Stimulated activated naive CD8-positive, alpha-beta T cell treated with anti-CD3 and anti-CD28 coated beads, Interleukin-15, Interleukin-2, amounts not matched to agents 100 ng/mL and 50 ng/mL, for 24 hours (primary cell): ENCODE results near the gene EYA2.

Experiments used
- H3K27ac Mint-ChIP-seq: one replicate; pipeline ENCODE4 v1.8.0; 2021; ENCODE audit warnings: mild to moderate bottlenecking, mixed read lengths
- H3K27me3 Mint-ChIP-seq: one replicate; pipeline ENCODE4 v1.8.0; 2021; ENCODE audit warnings: mixed read lengths
- H3K36me3 Mint-ChIP-seq: one replicate; pipeline ENCODE4 v1.8.0; 2021; ENCODE audit warnings: low read depth, mixed read lengths
- H3K4me1 Mint-ChIP-seq: one replicate; pipeline ENCODE4 v1.8.0; 2021; ENCODE audit warnings: low read depth, mixed read lengths
- H3K4me3 Mint-ChIP-seq: one replicate; pipeline ENCODE4 v1.8.0; 2021; ENCODE audit warnings: mild to moderate bottlenecking, mixed read lengths
- H3K9me3 Mint-ChIP-seq: one replicate; pipeline ENCODE4 v1.8.0; 2021; ENCODE audit warnings: mixed read lengths

The EYA2 gene

GRCh38 chr20:47028487-47028886 lies 133.8 kb downstream of the EYA2 start:
- Mint-ChIP-seq H3K9me3 (peaks cover 4% of the 10 kb centered on the region), H3K27me3 (peaks cover 20% of the 10 kb centered on the region), H3K4me3 (no peak overlapping the region), H3K4me1 (no peaks in the 10 kb centered on the region), H3K36me3 (no peaks in the 10 kb centered on the region), H3K27ac (no peak overlapping the region)

GRCh38 chr20:47029845-47030244 lies 135.2 kb downstream of the EYA2 start:
- Mint-ChIP-seq H3K27me3 (peaks cover 18% of the 10 kb centered on the region), H3K27ac (no peak overlapping the region), H3K4me1 (no peaks in the 10 kb centered on the region), H3K36me3 (no peaks in the 10 kb centered on the region), H3K9me3 (peaks cover 4% of the 10 kb centered on the region), H3K4me3 (no peak overlapping the region)

- peaks cover 13% of the 10 kb centered on the region for H3K27me3 Mint-ChIP-seq
- H3K4me1 Mint-ChIP-seq, result no peaks in the 10 kb centered on the region
- no peaks in the 10 kb centered on the region for H3K36me3 Mint-ChIP-seq
- H3K27ac Mint-ChIP-seq, result no peak overlapping the region
- H3K9me3 Mint-ChIP-seq, result peaks cover 4% of the 10 kb centered on the region
- no peak overlapping the region for H3K4me3 Mint-ChIP-seq
These were observed 135.7 kb downstream of the EYA2 start for GRCh38 chr20:47030271-47030810.

- Mint-ChIP-seq H3K27me3 (peaks cover 8% of the 10 kb centered on the region), H3K4me3 (no peak overlapping the region), H3K4me1 (no peaks in the 10 kb centered on the region), H3K9me3 (peaks cover 4% of the 10 kb centered on the region), H3K36me3 (no peaks in the 10 kb centered on the region), H3K27ac (no peak overlapping the region)
These were observed 136.4 kb downstream of the EYA2 start for GRCh38 chr20:47031004-47031403.

GRCh38 chr20:47031821-47032220 lies 137.2 kb downstream of the EYA2 start:
- H3K9me3 Mint-ChIP-seq, result peaks cover 4% of the 10 kb centered on the region
- no peak overlapping the region for H3K4me3 Mint-ChIP-seq
- H3K36me3 Mint-ChIP-seq, result no peaks in the 10 kb centered on the region
- no peak overlapping the region for H3K27ac Mint-ChIP-seq
- no peaks in the 10 kb centered on the region for H3K4me1 Mint-ChIP-seq
- peaks cover 9% of the 10 kb centered on the region for H3K27me3 Mint-ChIP-seq

GRCh38 chr20:47032933-47033578 lies 138.4 kb downstream of the EYA2 start:
- Mint-ChIP-seq H3K27me3 (peaks cover 11% of the 10 kb centered on the region), H3K9me3 (peaks cover 4% of the 10 kb centered on the region), H3K36me3 (no peaks in the 10 kb centered on the region), H3K4me1 (no peaks in the 10 kb centered on the region), H3K4me3 (no peak overlapping the region), H3K27ac (no peak overlapping the region)

GRCh38 chr20:47033665-47034064 lies 139.0 kb downstream of the EYA2 start:
- Mint-ChIP-seq H3K27ac (no peak overlapping the region), H3K4me3 (no peak overlapping the region), H3K27me3 (peaks cover 13% of the 10 kb centered on the region), H3K36me3 (no peaks in the 10 kb centered on the region), H3K4me1 (no peaks in the 10 kb centered on the region), H3K9me3 (peaks cover 4% of the 10 kb centered on the region)

- no peaks in the 10 kb centered on the region for H3K36me3 Mint-ChIP-seq
- H3K4me3 Mint-ChIP-seq, result no peak overlapping the region
- H3K27me3 Mint-ChIP-seq, result peaks cover 12% of the 10 kb centered on the region
- no peak overlapping the region for H3K27ac Mint-ChIP-seq
- H3K9me3 Mint-ChIP-seq, result no peaks in the 10 kb centered on the region
- H3K4me1 Mint-ChIP-seq, result no peaks in the 10 kb centered on the region
These were observed 140.5 kb downstream of the EYA2 start for GRCh38 chr20:47035026-47035590.

GRCh38 chr20:47036091-47036870 lies 141.6 kb downstream of the EYA2 start:
- no peak overlapping the region for H3K4me3 Mint-ChIP-seq
- H3K27me3 Mint-ChIP-seq, result peaks cover 17% of the 10 kb centered on the region
- no peaks in the 10 kb centered on the region for H3K36me3 Mint-ChIP-seq
- H3K27ac Mint-ChIP-seq, result no peak overlapping the region
- no peaks in the 10 kb centered on the region for H3K4me1 Mint-ChIP-seq
- no peaks in the 10 kb centered on the region for H3K9me3 Mint-ChIP-seq

- no peak overlapping the region for H3K4me3 Mint-ChIP-seq
- no peaks in the 10 kb centered on the region for H3K4me1 Mint-ChIP-seq
- no peaks in the 10 kb centered on the region for H3K9me3 Mint-ChIP-seq
These were observed 144.2 kb downstream of the EYA2 start for GRCh38 chr20:47038566-47039560.

GRCh38 chr20:47040506-47041125 lies 146.0 kb downstream of the EYA2 start:
- Mint-ChIP-seq H3K36me3 (no peaks in the 10 kb centered on the region), H3K27ac (no peak overlapping the region), H3K27me3 (peaks cover 17% of the 10 kb centered on the region), H3K9me3 (peaks cover 1% of the 10 kb centered on the region), H3K4me3 (no peak overlapping the region), H3K4me1 (no peaks in the 10 kb centered on the region)

More at GRCh38 chr20:47038566-47039560, 144.2 kb downstream of the EYA2 start:
- Mint-ChIP-seq H3K27ac (no peak overlapping the region), H3K36me3 (no peaks in the 10 kb centered on the region), H3K27me3 (peaks cover 17% of the 10 kb centered on the region)

- H3K27ac Mint-ChIP-seq, result no peak overlapping the region
- peaks cover 17% of the 10 kb centered on the region for H3K27me3 Mint-ChIP-seq
- H3K9me3 Mint-ChIP-seq, result peaks cover 5% of the 10 kb centered on the region
- no peaks in the 10 kb centered on the region for H3K4me1 Mint-ChIP-seq
- no peak overlapping the region for H3K4me3 Mint-ChIP-seq
- no peaks in the 10 kb centered on the region for H3K36me3 Mint-ChIP-seq
These were observed 146.8 kb downstream of the EYA2 start for GRCh38 chr20:47041396-47041899.

GRCh38 chr20:47042464-47042863 lies 147.8 kb downstream of the EYA2 start:
- Mint-ChIP-seq H3K4me1 (no peaks in the 10 kb centered on the region), H3K4me3 (no peak overlapping the region), H3K36me3 (no peaks in the 10 kb centered on the region), H3K27me3 (peaks cover 12% of the 10 kb centered on the region), H3K9me3 (peaks cover 5% of the 10 kb centered on the region), H3K27ac (no peak overlapping the region)

- Mint-ChIP-seq H3K27me3 (peaks cover 16% of the 10 kb centered on the region), H3K27ac (no peak overlapping the region), H3K4me3 (no peak overlapping the region), H3K9me3 (peaks cover 5% of the 10 kb centered on the region), H3K36me3 (no peaks in the 10 kb centered on the region), H3K4me1 (no peaks in the 10 kb centered on the region)
These were observed 148.4 kb downstream of the EYA2 start for GRCh38 chr20:47043086-47043485.
